ENCODE measurements around the gene RPRML. TPM values are rescaled to one million over a fixed set of nuclear protein-coding genes. Genes with fewer than 3 reads are reported as not detected.
"Not testable (repeated sequence)": the region's sequence is repeated elsewhere in the genome, so short reads cannot be mapped to it uniquely, and the experiment has no call there.

RPRML gene
- polyA plus RNA-seq, 3 donors = 0.21 TPM; not detected in 2

- DNase-seq = peak; percentile 64
These were observed 1.7 kb downstream of the RPRML start for GRCh38 chr17:46977348-46977747.

GRCh38 chr17:46976626-46977270 lies 2.3 kb downstream of the RPRML start:
- no peak for DNase-seq

GRCh38 chr17:46975287-46975686 lies 3.8 kb downstream of the RPRML start:
- no peak for DNase-seq

- no peak for DNase-seq
These were observed 5.0 kb downstream of the RPRML start for GRCh38 chr17:46974086-46974485.

- DNase-seq = no peak
These were observed 6.7 kb downstream of the RPRML start for GRCh38 chr17:46972346-46972745.

- no peak for DNase-seq
These were observed 7.3 kb downstream of the RPRML start for GRCh38 chr17:46971647-46972300.

- DNase-seq = no peak
These were observed 10.2 kb downstream of the RPRML start for GRCh38 chr17:46968896-46969295.

GRCh38 chr17:46968224-46968834 lies 10.7 kb downstream of the RPRML start:
- DNase-seq = no peak

GRCh38 chr17:46964315-46965265 lies 14.5 kb downstream of the RPRML start:
- DNase-seq = no peak

- DNase-seq = no peak
These were observed 15.5 kb downstream of the RPRML start for GRCh38 chr17:46963571-46963970.

- no peak for DNase-seq
These were observed 16.7 kb downstream of the RPRML start for GRCh38 chr17:46962374-46962790.

GRCh38 chr17:46960152-46960551 lies 18.9 kb downstream of the RPRML start:
- DNase-seq = no peak

GRCh38 chr17:46958041-46958591 lies 20.9 kb downstream of the RPRML start:
- DNase-seq = no peak

- DNase-seq = not testable (repeated sequence)
These were observed 25.9 kb downstream of the RPRML start for GRCh38 chr17:46953191-46953590.

GRCh38 chr17:46952115-46952514 lies 26.9 kb downstream of the RPRML start:
- DNase-seq = no peak

- DNase-seq = no peak
These were observed 27.3 kb downstream of the RPRML start for GRCh38 chr17:46951706-46952105.

GRCh38 chr17:46950997-46951621 lies 27.9 kb downstream of the RPRML start:
- no peak for DNase-seq

- DNase-seq = no peak
These were observed 28.6 kb downstream of the RPRML start for GRCh38 chr17:46950342-46950996.

GRCh38 chr17:46949291-46950174 lies 29.5 kb downstream of the RPRML start:
- no peak for DNase-seq

- no peak for DNase-seq
These were observed 30.5 kb downstream of the RPRML start for GRCh38 chr17:46948544-46948943.
